T-helper 2 cell (primary cell): ENCODE data around the gene AGAP6.
"Not testable (repeated sequence)": the region's sequence is repeated elsewhere in the genome, so short reads cannot be mapped to it uniquely, and the experiment has no call there.

Experiments used
- DNase-seq, 5 experiments: peaks; one replicate each; pipeline versions ENCODE4 v3.0.0 to v3.0.0-alpha.2; 2012 to 2022

AGAP6 gene

DNA sequence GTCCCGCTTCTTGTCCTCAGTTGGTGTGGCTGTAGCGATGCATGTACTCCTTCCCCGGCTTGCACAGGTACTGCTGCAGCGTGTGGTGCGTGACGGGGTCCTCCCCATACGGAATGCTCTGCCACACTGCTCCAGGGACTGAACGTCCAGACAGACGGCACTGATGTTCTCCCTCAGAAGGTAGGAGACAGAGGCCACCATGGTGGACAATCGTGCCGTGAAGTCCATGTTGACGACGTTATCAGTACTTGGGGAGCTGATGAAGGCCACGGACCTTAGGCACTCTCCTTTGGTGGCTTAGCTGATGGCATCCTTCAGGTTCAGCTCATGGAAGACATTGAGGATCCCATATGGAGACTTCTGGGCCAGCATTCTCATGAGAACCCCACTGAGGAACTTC lies 37.4 kb downstream of the AGAP6 start:
- no peak for DNase-seq

DNA sequence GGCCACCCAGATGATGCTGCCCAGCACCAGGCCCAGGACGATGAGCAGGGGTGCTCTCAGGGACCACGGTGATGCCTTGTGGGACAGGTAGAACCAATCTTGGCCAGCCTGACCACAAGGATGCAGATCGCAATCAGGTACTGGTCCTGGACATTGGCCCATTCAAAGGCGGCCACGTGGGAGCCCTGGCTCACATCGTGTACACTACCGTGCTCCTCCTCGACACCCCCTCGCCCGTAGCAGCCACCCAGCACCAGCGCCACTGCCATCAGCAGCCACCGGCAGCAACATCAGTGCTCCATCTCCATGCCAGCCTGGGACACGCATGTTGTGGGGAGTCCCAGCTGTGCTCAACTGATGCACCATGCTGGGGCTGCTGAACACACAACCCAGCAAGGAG lies 39.0 kb downstream of the AGAP6 start:
- no peak for DNase-seq

DNA sequence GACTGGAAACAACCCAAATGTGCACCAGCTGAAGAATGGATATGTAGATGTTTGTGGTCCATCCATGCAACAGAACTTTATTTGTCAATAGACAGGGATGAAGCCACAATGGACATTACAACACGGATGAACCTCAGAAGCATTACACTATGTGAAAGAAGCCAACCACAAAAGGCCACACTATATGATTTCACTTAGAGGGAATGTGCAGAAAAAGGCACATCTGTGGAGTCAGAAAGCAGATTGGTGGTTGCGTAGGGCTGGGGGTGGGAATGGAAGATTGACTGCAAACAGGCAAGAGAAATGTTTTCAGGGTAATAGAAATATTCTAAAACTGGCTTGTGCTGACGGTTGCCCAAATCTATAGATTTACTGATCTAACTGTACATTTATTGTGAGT lies 45.3 kb downstream of the AGAP6 start:
- DNase-seq = no peak

DNA sequence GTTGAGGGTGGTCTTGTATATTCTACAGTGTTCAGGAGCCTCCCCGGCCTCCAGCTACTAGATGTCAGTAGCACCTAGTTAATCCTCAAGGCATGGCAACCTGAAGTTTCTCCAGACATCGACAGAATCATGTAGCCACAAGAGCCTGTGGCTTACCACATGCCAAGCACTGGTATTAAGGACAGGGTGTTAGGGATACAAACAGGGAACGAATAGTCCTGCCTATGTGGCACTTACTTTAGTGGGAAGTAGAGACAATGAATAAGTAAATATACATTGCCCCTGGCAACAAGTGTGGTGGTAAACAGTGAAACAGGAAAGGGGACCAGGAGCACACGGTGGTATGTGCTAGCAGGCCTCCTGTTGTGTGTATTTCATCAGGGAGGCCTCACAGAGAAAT lies 47.1 kb downstream of the AGAP6 start:
- DNase-seq = not testable (repeated sequence)

DNA sequence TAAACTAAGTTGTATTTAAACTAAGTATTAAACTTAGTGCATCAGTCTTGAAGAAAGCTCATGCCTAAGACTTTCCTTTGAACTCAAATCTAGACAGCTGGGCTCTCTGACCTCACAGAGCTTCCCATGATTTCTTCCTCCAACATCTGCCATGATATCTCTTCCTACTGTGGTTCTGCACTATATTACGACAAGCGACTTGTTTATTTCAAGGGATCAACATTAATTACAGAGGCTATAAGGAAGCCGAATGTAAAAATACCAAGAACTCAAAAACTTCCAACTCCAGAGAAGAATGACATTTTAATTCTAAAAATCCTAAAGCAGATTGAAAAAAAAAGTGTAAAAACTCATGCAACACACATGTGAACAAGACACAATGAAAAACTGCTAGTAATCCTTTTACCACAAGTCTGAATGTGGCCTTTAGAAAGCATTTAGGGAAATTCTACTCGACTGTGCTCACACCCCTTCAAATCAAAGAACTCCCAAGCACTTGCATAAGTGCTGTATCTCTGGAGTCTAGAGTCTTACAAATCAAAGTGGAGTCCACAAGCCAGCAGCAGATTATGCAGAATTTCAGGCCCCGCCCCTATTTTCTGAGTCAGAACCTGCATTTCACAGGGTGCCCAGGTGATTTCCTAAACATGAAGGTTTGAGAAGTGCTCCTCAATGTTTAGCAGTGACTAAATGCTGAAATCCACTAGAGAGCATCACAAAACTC lies 56.9 kb downstream of the AGAP6 start:
- no peak for DNase-seq

DNA sequence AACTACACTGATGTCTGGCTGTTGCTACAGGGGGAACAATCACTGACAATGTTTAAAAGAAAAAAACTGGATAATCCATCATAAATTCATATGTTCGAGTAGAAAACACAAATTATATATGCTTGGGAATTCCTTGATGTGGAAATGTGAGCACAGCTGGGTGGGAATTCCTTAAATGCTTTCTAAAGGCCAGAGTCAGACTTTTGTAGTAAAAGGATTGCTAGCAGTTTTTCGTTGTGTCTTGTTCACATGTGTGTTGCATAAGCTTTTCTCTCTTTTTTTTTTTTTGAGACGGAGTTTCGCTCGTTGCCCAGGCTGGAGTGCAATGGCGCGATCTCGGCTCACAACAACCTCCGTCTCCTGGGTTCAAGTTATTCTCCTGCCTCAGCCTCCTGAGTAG lies 58.3 kb downstream of the AGAP6 start:
- not testable (repeated sequence) for DNase-seq

DNA sequence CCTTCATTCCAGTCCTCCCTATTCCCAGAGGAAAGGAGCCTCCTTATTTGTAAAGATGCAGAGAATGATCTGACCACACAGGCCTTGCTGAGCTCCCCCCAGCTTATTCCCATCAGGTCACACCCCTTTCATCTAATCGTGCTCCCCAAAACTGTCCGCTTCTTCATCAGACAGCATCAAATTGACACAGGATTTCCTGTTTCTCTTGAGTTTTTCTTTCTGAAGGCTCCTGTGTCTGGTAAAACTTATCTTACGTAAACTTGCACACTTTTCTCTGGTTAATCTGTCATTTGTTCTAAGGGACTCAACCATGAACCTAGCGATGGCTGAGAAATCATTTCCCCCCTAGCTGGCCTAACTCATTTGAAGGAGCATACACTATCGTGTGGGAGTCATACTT lies 59.4 kb downstream of the AGAP6 start:
- DNase-seq = peak in 1 of 5 experiments; percentile 14

DNA sequence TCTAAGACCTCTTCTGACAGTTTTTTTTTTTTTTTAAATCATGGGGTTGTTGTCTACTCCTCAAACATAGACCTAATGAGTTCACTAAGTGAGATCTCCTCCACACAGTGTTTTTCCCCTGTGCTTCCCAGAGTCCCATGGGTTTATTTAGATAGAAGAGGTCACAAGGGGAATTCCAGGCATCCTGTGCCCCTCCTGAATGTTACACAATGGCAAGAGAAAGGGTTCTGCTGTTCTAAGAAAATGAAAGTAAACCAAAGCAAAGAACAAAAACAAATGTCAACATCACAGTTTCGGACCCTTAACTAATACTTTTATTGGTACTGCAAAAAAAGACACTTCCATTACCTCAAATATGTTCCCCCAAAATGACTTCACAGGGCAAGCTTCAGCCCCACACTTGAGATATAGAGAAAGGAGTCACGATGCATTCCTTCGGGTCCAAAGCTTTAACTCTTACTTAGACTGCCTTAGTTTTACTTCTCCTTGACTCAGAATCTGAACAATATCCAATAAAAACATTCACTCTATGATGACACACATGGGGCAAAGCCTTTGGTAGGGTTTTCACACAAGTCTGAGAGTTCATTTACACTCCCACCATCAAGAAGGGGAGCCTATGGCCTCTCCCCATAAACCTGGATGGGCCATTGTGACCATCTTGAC lies 63.9 kb downstream of the AGAP6 start:
- DNase-seq = peak in 1 of 5 experiments; percentile 9

DNA sequence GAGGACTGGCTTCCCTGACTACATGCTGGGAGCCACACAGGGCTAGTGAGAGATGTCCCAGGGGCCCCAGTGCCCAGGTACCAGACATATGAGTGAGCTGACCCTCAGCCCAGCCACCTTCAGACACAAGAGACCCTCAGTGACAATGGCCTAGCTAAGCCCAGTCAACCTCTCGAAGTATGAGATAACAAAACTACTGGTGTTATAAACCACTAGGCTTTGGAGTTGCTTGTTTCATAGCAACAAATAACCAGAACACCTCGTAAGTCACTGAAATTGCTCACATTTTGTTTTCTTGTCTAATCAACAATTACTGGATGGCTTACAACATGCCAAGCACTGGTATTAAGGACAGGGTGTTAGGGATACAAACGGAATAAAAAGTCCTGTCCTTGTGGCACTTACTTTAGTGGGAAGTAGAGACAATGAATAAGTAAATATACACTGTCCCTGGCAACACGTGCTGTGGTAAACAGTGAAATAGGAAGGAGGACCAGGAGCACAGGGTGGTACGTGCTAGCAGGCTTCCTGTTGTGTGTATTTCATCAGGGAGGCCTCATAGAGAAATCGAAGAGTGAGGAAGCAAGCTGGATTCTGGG lies 64.7 kb downstream of the AGAP6 start:
- DNase-seq = not testable (repeated sequence)

DNA sequence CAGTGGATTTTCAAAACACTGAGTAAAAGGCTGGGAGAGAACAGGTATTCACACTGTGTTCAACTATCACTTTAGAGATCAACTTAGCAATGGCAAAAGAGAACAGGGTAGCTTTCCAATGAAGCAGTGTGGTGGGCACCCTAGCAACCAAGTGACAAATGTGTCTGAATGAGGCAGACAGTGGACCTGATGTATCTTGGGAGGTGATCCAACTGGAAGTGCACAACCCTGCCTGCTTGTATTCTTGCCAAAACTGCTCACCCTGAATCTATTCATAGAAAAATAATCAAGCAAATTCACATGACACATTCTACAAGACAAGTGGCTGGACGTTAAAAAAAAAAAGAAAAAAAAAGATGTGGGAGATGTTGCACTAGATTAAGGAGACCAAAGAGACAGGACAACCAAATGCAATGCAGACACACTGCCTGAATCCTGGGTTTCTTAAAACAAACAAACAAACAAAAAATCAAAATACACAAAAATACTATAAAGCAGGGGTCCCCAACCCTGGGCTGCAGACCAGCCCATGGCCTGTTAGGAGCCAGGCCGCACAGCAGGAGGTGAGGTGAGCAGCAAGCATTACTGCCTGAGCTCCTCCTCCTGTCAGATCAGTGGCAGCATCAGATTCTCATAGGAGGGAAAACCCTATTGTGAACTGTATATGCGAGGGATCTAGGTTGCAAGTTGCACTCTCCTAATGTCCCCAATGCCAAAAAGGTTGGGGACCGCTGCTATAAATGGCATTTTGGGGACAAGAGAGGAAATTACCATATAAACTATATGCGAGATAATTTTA lies 67.5 kb downstream of the AGAP6 start:
- not testable (repeated sequence) for DNase-seq

DNA sequence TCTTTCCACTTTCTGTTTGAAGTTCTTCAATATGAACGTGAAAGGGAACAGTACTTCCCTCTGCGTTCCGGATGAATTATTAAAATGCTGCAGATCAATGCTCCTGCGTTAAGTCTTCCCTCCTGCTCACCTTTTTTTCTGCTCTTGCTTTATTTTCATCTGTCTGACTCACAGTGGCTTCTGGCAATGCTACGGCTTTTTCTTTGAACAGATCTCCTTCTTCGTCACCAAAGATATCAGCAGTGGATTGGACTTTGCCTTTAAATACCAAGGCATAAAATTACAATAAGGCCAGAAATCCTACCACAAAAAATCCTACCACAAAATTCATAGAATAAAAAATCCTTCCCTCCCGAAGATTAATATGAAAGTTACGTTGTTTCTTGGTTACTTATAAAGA lies 68.4 kb downstream of the AGAP6 start:
- not testable (repeated sequence) for DNase-seq

DNA sequence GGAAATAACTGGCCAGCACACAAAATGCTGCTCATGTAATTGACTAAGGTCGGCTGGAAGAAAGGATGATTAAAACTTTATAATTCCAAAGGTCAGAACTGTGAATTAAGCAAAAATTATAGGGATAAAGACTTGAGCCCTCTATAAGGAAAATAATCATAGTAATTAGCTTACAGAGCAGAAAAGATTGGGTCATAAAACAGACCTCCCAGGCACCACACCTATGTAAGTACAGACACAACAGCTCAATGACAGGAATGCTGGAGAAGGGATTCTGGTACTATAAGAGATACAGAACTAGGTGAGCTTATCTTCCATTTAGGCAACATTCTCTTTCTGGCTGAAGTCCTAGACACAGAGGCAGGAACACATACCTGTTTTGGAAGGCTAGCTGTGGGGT lies 70.5 kb downstream of the AGAP6 start:
- DNase-seq = not testable (repeated sequence)

DNA sequence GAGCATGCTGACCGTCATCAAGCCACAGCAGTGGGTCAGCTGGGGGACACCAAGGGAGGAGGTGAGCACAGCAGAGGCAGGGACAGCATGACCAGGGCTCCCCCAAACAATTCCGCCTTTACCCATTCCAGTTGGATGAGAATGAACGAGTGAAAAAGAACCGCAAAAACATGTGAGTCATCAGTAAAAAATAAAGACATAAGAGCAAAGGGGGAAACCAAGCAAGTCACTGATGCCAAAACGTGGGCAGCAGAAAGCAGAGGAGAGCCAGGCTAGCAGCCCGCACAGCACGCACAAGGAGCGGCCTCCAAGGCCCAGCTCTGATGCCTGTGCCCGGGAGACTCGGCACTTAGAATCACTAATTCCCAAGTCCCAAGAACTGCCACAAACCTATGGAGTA lies 71.7 kb downstream of the AGAP6 start:
- DNase-seq = not testable (repeated sequence)
